AG09319 (cell line): ENCODE results near the gene ETV2.

ENCODE experiments used
- DNase-seq: peaks from one replicate; pipeline ENCODE4 v3.0.0-alpha.2; 2010; ENCODE audit warnings: low read depth; ENCODE audit errors: extremely low read depth
- TF ChIP-seq, protein P1 (sequence below): IDR thresholded peaks from 2 replicates; pipeline ENCODE4 v1.5.1; 2011; ENCODE audit warnings: low read depth, mild to moderate bottlenecking, inconsistent platforms, low read length, moderate library complexity

ETV2 gene

DNA sequence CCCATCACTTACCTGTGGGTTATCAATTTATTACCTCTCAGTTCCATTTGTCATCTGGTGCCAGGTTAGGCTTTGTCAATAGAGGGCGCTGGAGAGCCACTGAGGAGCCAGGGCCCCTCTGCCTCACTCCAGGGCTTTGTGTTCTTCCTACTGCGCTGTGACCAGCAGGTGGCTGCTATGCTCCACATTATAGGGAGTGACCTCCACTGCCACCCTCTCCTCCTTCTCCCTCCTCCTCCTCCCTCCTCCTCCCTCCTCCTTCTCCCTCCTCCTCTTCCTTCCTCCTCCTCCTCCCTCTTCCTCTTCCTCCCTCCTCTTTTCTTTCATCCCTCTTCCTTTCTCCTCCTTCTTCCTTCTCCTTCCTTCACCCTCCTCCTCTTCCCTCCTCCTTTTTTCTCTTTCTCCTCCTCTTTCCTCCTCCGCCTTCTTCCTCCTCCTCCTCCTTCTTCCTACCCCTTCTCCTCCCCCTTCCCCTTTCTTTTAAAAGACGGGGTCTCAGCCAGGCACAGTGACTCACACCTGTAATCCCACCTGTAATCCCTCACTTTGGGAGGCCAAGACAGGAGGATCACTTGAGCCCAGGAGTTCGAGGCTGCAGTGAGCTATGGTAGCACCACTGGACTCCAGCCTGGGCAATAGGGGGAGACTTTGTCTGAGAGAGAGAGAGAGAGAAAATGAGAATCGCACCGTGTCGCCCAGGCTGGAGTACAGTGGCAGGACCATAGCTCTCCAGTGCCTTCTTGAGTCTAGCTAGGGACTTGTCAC, 52.5 kb downstream of the ETV2 start:
- DNase-seq = peak; percentile 49
- TF ChIP-seq, protein P1, sequence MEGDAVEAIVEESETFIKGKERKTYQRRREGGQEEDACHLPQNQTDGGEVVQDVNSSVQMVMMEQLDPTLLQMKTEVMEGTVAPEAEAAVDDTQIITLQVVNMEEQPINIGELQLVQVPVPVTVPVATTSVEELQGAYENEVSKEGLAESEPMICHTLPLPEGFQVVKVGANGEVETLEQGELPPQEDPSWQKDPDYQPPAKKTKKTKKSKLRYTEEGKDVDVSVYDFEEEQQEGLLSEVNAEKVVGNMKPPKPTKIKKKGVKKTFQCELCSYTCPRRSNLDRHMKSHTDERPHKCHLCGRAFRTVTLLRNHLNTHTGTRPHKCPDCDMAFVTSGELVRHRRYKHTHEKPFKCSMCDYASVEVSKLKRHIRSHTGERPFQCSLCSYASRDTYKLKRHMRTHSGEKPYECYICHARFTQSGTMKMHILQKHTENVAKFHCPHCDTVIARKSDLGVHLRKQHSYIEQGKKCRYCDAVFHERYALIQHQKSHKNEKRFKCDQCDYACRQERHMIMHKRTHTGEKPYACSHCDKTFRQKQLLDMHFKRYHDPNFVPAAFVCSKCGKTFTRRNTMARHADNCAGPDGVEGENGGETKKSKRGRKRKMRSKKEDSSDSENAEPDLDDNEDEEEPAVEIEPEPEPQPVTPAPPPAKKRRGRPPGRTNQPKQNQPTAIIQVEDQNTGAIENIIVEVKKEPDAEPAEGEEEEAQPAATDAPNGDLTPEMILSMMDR = peak; percentile 99
